GM12872 (cell line): ENCODE results near the gene BDH1.

Source experiments
- TF ChIP-seq, protein P1 (sequence below): IDR thresholded peaks from 3 replicates; pipeline ENCODE4 v1.5.1; 2011; ENCODE audit warnings: low read depth, mild to moderate bottlenecking, low read length, moderate library complexity; ENCODE audit not compliant: insufficient read depth

Gene BDH1

DNA sequence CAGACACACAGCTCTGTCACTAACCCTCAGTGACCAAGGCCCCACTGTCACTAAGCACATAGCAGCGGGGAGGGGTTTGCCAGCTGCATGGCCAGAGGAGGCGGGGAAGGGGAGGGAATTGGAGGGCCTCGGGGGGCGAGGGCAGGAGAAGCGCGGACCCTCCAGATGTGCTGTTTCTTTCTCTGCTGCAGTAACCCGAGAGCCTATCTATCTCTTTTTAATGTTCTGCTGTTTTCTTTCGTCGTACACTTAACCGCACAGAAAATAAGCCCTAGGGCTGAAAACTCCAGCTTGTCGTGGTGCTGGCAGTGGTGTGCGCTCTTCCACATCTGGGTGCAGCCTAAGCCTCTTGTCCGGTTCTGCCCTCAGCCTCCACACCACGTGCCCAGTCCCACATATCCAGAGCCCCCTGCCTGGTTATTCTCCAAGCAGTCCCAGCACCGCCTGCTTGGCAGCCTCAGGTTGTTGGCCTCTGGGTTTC, 51.1 kb downstream of the BDH1 start:
- TF ChIP-seq, protein P1, sequence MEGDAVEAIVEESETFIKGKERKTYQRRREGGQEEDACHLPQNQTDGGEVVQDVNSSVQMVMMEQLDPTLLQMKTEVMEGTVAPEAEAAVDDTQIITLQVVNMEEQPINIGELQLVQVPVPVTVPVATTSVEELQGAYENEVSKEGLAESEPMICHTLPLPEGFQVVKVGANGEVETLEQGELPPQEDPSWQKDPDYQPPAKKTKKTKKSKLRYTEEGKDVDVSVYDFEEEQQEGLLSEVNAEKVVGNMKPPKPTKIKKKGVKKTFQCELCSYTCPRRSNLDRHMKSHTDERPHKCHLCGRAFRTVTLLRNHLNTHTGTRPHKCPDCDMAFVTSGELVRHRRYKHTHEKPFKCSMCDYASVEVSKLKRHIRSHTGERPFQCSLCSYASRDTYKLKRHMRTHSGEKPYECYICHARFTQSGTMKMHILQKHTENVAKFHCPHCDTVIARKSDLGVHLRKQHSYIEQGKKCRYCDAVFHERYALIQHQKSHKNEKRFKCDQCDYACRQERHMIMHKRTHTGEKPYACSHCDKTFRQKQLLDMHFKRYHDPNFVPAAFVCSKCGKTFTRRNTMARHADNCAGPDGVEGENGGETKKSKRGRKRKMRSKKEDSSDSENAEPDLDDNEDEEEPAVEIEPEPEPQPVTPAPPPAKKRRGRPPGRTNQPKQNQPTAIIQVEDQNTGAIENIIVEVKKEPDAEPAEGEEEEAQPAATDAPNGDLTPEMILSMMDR: no peak

DNA sequence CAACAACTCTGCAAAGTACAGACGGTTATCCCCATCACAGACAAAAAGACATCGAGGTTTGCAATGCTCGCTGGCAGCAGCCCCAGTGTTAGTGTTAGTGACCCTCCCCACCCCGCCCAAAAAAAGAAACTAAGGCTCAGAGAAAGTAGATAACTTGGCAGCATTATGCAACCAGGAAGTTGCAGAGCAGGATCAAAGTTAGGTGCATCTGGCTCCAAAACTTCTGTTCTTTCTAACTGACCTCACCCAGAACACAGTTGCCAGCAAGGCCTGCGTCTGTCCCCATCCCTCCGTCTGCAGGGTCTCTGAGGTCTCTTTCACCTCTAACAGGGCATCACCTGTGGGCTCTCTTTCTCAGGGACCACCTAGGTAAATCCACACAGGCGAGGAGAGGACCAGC, 51.5 kb downstream of the BDH1 start:
- TF ChIP-seq, protein P1: no peak

DNA sequence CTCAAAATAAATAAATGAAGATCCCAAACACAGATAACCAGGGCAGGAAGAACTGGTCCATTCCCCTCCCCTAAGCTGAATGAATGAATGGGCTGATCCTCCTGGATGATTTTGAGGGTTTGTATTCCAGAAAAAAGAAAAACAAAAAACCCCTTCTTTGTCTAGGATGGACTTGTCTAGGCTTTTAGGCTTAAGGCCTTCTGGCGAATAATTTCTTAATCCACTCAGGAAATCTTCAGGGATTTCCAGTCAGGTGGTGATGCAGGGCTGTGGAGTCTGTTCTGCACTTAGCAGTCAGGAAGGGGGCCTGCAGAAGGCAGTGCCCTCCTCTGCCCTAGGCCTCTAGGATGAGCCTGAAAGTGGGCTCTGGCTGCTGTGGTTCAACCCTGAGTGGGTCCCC, 52.1 kb downstream of the BDH1 start:
- TF ChIP-seq, protein P1: no peak

DNA sequence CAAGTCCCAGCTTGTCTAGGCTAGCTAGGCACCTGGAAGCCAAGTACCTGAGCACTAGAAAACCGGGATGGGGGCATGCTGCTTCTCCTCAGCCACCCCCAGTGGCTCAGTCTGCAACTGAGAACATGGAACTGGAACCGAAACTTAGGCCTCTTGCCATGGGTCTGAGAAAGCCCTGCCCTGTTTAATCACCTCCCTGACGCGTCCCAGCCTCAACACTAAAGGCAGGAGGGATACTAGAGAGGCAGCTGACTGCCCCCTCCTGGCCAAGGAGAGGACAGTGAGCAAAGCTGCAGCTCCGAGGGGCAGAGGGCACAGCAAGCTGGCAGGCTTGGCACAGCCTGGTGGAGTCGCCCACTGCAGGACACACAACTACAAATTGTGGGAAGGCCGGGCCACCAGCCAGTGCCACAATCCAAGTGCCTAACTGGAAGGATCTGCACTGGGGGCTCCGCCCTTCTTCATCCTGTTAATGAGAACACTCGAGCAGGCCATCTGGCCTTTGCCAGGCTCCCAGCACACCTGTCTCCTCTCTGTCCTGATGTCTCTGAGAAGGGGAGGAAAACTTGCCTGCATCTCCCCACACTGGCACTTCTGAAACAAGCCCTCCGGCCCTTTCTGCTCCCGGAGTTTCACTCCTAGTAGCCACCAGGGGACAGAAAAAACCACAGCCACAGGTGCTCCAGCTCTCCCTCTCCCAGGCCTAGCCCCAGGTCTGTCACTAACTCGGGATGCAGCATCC, 53.7 kb downstream of the BDH1 start:
- TF ChIP-seq, protein P1: peak; percentile 82

DNA sequence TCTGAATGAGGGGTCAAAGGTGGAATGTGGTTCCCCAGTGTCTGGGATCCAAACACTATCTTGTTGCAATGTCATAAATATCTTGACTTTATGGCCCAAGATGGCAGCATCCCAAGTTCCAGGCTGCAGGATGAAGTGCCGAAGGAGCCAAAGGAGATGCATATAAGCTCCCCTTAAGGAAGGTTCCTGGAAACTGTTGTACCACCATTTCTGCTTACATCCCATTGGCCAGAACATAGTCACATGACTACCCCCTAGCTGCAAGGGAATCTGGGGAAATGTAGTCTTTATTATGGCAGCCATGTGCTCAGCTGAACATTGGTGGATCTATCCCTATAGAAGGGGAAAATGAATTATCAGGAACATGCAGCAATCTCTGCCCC, 54.3 kb downstream of the BDH1 start:
- TF ChIP-seq, protein P1: no peak

DNA sequence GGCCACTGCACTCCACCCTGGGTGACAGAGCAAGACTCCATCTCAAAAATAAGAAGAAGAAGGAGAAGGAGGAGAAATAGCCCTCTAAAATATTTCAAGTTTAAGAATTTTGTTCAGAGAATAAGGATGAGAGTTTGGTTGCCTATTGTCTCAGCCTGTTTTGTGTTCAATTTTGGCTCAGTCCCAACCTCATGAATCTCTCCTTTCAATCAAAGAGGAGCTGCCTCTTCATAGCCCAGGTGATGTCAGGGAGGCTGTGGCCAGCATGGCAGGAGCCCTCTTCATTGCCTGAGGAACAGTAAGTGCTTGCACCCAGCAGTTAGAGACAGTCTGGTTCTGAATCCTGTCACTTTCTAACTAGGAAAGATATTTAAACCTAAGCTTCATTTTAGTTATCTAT, 55.0 kb downstream of the BDH1 start:
- TF ChIP-seq, protein P1: no peak

DNA sequence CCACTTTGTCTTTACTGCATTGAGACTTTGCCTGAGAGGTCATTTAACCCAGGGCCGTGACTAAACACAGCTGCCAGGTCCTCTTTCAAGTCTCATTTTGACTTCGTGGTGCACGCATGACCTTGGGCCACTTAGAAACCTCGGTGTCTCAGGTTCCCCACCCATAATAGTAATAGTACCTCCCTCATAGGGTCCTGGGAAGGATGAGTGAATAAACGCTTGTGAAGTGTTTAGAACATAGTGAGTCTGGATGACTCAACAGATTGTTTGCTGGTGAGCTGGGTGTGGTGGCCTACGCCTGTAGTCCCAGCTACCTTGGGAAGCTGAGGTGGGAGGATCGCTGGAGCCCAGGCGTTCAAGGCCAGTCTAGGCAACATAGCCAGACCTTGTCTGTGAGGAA, 56.3 kb downstream of the BDH1 start:
- TF ChIP-seq, protein P1: no peak
